RPMI8226 (cell line): ENCODE measurements around the gene LOXHD1.

Experiments
- DNase-seq: peaks from one replicate; pipeline ENCODE4 v3.0.0-alpha.2; 2015

LOXHD1 gene

GRCh38 chr18:46574000-46574742 lies 82.8 kb downstream of the LOXHD1 start:
- no peak for DNase-seq

DNA sequence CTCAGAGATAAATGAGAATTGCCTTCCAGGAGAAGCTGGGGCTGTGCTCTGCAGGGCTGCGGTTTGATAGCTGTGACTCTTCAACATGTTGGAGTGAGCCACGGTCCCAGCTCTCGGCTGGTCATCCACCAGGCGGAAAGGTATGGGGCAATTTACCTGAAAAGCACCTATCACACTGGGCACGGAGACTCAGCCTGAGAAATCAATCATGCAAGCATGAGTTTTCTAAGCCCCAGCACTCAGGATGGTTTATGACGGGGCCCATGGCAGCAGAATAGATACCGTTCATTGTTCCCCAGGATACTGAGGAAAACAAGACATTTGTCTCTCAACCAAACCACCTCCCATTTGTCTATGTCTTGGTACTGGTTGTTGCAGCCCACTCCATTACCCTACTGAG lies 83.9 kb downstream of the LOXHD1 start:
- DNase-seq = no peak

DNA sequence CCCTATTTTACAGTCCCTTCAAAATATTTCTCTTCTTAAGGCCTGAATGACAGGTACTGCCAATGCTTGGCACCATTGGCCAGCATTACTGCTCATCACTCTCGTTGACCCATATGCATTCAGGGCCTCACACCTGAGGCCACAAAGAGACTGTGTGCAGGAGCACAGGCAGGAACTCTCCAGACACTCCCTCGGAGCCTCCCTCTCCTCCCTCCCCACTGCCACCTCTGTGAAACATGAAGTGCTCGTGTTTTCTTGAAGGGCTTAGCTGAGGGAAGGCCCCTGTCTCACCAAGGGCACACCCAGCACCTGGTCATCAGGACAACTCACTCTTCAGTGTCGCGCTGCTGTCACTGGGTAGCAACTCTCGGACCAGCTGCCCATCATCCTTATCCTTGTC lies 85.3 kb downstream of the LOXHD1 start:
- DNase-seq = no peak

GRCh38 chr18:46570666-46571065 lies 86.4 kb downstream of the LOXHD1 start:
- no peak for DNase-seq

GRCh38 chr18:46570134-46570533 lies 86.9 kb downstream of the LOXHD1 start:
- no peak for DNase-seq

- DNase-seq = no peak
Measured at GRCh38 chr18:46569211-46569610, 87.8 kb downstream of the LOXHD1 start.

DNA sequence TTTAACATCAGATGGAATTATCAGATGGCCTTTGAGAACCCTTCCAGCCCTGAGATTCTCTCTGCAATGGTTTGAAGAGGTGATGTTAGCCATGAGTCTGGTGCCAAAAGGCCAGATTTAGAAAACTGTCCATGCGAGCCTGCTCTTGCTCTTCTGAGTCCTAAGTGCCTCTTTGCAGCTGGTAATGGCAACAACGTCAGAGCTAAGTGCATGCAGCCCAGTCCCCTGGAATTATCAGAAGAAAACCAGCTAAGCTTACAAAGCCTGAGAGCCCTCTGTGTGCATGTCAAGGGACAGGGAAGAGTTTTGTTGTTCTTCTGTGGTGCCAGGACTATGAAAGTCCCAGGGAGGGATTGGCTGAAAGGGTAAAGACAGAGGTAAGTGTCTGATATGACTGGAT lies 89.8 kb downstream of the LOXHD1 start:
- no peak for DNase-seq

- DNase-seq = no peak
Measured at GRCh38 chr18:46566111-46566510, 90.9 kb downstream of the LOXHD1 start.

- DNase-seq = no peak
Measured at GRCh38 chr18:46565256-46565655, 91.8 kb downstream of the LOXHD1 start.

DNA sequence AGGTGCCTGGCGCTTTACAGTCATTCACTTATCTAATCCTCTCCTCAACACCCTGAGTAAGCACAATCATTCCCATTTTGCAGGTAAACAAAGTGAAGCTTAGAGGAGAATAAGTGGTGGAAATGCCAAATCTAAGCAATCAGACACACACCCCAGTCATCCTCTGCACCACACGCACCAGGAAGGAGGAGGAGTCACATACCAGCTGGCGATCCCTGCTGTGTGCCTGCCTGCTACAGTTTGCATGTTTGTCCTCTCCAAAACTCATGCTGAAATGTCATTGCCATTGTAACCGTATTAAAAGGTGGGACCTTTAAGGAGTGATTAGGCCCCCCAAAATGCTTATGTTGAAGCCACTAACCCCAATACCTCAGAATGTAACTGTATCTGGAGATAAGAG lies 93.7 kb downstream of the LOXHD1 start:
- no peak for DNase-seq

DNA sequence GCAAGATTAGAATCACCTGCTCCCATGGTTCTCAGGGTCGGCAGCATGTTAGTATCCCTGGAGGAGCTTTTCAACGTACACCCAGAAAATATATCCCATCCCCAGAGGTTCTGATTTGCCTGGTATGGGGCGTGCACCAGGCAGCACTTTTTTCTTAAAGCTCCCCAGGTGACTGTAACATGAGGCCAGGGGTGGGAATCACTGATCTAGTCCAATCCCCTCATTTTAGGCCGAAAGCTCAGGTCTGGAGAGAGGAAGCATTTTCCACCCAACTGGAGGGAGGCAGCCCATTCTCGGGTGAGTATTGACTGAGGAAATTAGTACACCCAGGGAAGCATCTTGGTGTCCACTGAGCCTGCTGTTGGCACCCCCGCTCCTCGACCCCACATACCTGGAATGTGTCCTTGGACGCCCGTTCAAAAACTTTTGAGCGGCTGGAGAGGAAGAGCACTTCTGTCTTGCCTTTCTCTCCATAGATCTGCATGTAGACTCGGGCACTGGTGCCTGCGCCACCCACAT lies 94.3 kb downstream of the LOXHD1 start:
- no peak for DNase-seq

DNA sequence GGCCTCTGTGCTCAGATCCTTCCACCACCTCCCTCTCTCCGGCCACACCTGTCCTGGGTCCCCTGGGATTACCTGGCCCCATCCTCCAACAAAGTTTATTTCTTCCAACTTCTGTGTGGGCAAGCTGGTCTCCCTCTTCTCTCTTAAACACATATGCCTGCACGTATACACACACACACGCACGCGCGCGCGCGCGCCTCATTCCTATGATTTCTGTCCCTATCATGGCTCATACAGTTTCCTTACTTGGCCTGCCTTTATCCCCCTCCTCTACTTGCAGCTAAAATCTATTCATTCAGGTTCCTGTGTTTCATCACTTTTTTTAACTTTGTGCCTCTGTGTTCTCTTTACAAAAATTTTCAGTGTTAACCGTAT lies 96.4 kb downstream of the LOXHD1 start:
- no peak for DNase-seq

GRCh38 chr18:46559946-46560670 lies 96.9 kb downstream of the LOXHD1 start:
- no peak for DNase-seq

DNA sequence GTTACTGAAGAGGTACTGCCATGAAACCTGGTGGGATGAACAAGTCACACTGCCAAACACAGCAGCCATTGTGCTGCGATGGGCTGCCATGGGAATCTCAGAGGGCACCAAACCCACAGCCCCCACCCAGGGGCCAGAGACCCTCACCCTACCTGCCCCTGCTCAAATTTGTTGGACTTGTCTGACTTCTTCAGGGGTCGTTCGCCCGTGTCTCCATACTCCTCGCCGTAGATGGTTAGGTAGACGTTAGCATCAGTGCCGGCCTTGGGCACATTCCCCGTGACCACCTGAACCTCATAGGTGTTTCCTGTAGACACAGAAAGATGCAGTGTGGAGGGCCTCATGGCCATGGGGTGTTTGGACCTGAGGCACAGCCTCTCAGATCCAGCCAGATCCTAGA lies 97.7 kb downstream of the LOXHD1 start:
- no peak for DNase-seq

DNA sequence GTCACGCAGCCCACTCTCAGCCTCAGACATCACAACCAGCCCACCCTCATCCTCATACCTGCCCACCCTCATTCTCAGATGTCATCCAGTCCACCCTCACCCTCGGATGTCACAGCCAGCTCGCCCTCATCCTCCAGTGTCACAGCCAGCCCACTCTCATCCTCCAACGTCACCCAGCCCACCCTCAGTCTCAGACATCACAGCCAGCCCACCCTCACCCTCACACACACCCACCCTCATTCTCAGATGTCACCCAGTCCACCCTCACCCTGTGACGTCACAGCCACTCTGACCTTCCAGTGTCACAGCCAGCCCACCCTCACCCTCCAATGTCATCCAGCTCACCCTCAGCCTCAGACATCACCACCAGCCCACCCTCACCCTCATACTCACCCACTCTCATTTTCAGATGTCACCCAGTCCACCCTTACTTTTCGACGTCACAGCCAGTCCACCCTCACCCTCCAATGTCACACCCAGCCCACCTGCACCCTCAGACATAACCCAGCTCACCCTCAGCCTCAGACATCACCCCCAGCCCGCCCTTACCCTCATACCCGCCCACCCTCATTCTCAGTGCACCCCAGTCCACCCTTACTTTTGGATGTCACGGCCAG lies 100.3 kb downstream of the LOXHD1 start:
- DNase-seq = no peak

DNA sequence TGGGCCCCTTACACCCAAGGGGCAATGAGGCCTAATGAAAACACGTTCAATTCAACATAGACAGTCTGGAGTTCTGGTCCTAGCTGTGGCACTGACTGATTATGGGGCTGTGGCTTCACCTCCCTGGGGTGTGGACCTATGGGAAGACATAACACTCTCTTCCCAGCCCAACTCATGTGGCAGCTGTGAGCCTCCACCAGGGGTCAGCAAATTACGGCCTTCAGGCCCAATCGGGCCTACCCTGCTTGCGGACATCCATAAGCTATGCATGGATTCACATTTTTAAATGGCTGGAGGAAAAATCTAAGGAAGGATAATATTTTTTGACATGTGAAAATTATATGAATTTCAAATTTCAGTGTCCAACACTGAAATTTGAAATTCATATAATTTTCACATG lies 101.3 kb downstream of the LOXHD1 start:
- peak; percentile 58 for DNase-seq

DNA sequence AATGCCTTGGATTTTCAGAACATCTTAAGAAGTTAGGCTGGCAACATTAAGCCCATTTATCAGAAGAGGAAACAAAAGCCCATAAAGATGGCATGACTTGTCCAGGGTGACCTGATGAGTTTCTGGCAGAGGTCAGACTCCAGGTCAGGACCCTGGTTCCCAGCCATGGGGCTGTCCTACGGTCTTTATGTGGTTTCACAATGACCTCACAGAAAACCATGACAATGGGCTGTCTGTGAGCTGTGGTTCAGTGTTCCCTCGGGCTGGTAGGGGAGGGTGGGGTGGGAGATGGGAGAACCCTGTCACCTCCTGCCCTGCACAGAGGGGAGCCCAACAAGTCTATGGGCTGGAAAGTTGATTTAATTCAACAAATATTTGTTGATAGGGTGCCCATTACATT lies 101.8 kb downstream of the LOXHD1 start:
- DNase-seq = no peak

DNA sequence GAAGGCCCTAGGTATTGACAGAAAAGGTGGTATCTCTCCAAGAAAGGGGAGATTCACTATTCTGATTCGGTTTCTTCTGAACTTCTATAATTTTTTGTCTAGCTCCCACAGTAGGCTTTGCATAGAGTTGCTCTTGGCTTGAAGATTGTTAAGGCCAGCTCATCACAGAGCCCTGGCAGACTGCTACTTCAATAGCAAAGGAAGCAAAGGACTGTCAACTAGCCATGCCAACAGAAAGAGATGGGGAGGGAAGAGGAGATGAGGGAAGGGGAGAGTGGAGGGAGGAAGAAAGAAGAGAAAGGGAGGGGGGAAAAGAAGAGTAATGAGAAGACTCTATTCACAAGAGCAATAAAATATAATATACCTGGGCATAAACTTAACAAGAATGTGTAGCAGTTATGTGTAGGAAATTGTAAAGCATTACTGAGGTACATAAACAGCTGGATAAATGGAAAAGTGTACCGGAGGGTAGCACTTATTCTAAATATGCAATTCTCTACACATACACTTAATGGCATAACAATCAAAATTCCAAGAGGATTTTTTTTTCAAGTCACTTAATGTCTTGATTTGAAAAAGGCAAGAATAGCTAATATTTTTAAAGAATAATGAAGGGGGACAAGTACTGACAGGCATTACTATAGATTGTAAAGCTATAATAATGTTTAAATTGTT lies 102.5 kb downstream of the LOXHD1 start:
- DNase-seq = no peak

DNA sequence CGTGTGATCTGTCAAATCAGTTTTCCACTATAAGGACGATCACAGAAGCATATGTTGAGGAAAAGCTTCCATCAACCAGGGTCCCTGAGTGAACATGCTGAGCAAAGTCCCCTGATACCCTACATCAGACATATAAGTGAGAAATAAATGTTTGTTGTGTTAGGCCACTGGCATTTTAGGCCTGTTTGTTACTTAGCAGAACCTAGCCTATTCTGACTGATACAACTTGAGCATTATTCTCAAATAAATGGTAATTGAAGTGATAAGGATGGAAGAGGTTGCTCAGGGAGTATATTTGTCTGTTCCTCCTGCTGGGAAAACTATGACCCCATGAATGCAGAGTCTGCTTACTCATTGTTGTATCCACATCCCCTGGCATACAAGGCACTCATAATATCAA lies 106.4 kb downstream of the LOXHD1 start:
- no peak for DNase-seq

GRCh38 chr18:46547520-46547919 lies 109.5 kb downstream of the LOXHD1 start:
- DNase-seq = no peak

DNA sequence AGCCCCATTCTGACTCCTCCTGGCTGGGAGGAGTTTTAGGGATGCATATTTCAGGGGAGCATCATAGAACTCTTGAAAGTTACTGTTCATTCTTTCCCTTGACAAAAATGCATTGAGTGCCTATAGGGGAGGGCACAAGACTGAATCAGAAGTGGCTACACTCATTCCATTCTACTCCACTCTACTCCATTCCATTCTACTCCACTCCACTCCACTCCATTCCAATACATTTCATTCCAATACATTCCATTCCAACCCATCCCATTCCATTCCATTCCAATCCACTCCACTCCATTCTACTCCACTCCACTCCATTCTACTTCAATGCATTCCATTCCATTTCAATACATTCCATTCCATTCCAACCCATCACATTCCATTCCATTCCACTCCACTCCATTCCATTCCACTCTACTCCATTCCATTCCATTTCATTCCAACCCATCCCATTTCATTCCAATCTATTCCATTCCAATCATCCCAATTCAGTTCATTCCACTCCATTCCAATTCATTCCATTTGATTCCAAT lies 110.8 kb downstream of the LOXHD1 start:
- DNase-seq = no peak

DNA sequence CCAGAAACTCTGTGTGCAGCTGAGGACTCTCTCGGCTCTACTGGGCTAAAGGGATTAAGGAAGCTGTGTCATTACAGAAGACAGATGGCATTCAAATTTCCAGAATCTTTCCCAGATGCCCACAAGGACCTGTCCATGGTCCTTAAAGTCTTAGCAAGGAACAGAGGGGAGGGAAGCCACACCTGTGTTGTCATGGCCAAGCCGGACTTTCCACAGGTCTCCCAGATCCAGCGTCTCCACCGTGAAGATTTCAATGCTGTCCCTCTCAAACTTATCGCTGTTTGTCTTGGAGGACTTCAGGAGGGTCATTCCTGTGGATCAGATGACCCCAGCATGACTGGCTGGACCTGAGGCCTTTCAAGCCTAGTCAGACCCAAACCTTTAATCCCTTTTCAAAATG lies 114.5 kb downstream of the LOXHD1 start:
- peak; percentile 13 for DNase-seq

DNA sequence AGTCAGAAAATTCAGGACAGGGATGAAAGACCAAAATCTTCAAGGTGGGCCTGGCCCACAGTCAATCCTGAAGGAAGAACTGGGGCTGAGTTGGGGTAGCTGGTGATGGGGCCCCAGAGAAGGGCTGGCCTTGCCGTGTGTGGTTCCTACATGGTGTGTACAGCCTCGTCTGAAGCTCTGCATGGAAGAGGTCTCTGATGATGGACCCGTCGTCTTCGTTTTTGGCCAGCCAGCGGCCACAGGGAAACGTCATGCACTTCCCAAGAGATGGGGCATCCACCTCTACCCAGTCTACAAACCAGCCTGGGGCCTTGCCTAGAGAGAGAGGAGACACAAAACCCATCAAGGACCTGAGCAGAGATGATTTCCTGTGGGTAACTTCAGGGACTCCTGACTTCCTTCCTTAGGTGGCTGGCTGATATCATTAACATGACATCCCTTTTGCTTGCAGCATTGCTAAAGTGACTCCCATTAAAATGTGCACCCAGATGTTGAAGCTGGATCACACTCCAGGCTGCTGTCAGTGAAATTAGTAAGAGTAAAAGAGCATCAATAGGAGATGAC lies 115.3 kb downstream of the LOXHD1 start:
- no peak for DNase-seq
